ENCODE results near the gene GSAP.
"Not testable (repeated sequence)": the region's sequence is repeated elsewhere in the genome, so short reads cannot be mapped to it uniquely, and the experiment has no call there.

GSAP gene, protein sequence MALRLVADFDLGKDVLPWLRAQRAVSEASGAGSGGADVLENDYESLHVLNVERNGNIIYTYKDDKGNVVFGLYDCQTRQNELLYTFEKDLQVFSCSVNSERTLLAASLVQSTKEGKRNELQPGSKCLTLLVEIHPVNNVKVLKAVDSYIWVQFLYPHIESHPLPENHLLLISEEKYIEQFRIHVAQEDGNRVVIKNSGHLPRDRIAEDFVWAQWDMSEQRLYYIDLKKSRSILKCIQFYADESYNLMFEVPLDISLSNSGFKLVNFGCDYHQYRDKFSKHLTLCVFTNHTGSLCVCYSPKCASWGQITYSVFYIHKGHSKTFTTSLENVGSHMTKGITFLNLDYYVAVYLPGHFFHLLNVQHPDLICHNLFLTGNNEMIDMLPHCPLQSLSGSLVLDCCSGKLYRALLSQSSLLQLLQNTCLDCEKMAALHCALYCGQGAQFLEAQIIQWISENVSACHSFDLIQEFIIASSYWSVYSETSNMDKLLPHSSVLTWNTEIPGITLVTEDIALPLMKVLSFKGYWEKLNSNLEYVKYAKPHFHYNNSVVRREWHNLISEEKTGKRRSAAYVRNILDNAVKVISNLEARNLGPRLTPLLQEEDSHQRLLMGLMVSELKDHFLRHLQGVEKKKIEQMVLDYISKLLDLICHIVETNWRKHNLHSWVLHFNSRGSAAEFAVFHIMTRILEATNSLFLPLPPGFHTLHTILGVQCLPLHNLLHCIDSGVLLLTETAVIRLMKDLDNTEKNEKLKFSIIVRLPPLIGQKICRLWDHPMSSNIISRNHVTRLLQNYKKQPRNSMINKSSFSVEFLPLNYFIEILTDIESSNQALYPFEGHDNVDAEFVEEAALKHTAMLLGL

DNA sequence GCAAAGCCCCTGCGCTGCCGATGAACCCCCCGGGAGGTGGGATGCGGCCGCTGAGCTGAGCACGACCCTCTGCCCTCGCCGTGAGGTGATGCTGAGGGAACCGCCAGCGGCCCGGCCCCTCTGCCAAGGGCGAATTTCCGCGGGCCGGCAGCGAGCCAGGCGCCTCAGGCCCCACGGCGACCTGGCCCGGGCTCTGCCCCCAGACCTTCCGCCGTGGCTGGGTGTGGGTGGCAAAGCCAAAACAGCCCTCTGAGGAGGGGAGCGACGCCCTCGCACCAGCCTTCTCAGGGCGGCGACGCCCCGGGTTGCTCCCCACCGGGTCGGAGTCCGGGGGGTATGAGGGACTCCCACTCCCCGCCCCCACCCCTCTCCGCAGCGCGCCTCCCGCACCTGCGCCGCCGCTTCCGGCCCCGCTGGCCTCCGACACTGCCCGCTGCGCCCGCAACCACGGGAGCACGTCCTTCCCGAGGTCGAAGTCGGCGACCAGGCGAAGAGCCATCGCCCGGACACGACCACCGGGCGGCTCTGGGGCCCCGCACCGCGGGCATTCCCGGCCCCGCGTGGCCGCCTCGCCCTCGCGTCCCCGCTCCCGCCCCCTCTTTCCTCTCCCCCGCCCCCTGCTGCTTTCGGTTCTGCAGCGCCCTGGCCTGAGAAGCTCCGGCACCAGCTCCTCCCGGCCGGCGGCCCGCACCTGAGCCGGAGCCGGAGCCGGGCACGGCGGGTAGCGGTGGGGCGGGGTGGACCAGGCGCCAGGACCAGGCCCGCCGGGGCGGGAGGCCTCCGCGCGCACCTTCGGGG, at the start of gene GSAP:
TSS of gene GSAP (minus strand) at position 527 of the 798 bp plus-strand sequence. CDS start at position 499, 28 bp downstream.
- DNase-seq (ENCODE audit: low read depth), result peak; percentile 25

DNA sequence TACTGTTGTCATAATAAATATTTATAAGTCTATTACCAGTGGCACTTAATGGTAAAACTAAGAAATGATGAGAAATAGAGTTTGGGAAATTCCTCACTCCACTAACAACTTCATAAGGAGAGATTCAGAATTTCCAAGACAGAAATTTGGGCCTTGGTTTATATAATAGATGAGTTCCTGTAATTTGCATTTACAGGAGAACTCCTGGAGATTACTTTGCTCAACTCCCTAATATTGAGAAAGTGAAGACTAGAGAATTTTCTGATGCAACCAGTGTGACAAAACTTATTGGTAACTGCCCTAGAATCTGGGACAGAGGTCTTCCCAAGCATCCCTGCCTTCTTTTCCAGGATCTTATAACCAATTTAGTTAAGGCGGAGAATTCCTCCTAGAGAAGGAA, 49.1 kb upstream of the GSAP start:
- DNase-seq (ENCODE audit: low read depth), result no peak

DNA sequence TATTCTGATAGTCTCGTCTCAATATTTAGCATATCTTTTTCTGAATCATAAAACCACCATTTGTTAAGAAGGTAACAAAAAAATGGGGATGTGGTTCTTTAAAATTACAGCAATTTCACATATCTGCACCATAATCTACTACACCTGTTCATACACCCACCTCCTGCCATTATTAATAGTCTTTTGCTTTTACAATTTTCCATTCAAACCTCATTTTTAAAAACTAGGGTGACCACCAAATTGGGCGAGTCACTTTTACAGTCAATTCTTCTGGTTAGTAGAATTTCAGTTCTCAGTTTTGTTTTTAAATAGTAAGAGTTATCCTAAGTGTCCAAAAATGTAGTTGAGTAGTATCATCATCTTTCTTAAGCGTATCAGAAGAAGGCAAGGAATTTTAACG, 48.4 kb upstream of the GSAP start:
- DNase-seq (ENCODE audit: low read depth), result no peak

DNA sequence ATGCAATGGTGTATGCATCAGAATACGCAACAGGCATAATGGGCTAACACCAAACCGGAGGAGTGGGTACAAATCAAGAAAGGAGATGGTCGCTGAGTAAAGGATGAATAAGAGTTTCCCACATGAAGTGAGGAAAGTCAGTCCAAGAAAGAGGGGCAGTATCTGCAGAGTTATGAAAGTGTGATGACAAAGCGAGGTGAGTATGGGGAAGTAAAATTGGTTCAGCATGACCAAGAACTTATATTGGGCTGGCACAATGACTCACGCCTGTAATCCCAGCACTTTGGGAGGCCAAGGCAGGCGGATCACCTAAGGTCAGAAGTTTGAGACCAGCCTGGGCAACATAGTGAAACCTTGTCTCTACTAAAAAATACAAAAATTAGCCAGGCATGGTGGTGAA, 47.5 kb upstream of the GSAP start:
- not testable (repeated sequence) for DNase-seq (ENCODE audit: low read depth)

DNA sequence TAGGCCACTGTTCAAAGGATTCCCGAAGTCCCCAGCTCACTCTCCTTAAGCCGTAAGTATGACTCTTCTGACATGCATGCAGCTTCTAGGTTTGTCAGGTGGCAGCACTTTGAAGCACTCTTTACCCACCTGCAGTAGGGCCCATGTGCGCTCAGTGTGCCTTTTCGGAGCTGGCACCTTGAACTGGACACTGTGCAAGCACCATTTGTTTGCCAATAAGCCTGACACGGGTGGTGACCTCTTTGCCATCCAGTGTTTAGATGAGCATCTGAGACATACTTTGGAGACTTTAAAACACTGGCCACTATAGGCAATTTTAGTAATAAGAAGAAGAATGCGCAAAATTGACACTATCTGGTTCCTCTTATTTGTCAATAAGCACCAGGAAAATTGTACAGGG, 45.7 kb upstream of the GSAP start:
- DNase-seq (ENCODE audit: low read depth), result no peak

DNA sequence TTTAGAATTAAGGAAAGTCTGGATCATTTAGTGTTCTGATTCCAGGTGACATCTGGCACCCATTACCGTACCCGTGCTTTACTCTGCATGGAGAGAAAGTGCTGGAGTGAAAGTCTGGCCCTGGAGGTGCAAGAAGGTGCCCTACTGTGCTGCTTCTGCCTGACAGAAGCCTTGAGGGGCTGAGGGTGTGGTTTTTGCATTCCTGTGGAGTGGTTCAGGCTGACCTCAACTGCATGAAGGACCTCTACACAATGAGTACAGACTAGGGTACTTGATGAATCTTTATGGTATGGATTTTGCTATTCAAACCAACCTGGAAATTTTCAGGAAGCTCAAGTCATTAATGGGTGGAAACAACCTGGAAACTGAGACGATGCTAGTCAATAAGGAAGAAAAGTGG, 45.1 kb upstream of the GSAP start:
- DNase-seq (ENCODE audit: low read depth), result no peak

DNA sequence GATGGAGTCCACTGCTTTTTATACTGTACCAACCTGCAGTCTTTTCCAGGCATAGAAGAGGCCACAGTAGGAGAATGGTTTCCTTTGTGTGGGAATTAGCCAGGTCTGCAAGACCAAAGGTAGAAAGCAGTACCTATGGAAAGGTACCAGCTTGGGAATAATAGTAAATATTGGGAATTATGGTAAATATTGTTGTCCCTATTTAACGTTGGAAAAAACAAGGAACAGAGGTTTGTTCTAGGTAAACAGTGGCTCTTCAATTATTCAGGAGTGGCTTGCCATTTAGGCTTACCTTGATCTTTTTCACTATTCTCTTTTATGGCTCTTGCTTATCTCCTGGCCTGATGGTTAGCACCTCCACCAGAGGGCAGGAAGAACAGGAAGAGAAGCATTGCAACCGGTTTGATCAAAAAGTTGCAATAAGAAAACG, 43.9 kb upstream of the GSAP start:
- DNase-seq (ENCODE audit: low read depth), result no peak

DNA sequence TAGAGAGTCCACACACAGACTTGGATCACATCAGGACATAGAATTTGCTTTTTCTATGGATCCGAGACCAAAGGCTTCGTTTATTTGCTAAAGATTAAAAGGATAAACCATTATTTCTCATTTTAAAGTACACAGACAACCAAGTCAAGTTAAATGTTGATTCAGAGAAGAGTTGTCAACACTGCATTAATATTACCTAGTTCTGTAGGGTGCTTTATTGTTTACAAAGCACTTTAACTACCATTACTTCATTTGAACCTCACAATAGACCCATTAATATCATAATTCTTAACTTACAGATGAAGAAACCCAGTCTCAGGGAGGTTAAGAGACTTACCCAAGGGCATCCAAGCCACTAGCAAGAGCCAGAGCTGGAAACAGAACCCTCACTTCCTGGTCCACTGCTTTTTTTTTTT, 43.2 kb upstream of the GSAP start:
- no peak for DNase-seq (ENCODE audit: low read depth)

DNA sequence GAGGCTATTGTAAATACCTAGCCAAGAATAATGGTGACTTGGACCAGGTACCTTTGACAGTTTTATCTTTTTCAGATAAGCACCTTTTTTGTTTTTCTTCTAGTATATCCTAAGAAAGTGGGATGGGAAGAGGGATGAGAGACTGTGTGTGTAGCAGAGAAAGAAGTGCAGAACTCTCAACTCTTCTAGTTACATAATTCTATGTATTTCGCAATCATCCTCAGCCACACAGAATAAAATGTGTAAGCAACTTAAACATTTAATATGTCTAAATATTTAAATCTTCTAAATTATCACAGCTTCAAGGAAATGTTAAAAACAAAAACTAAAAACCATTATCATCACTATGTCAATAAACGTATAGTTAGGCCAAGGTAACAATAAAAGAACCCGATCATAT, 42.6 kb upstream of the GSAP start:
- DNase-seq (ENCODE audit: low read depth), result no peak

DNA sequence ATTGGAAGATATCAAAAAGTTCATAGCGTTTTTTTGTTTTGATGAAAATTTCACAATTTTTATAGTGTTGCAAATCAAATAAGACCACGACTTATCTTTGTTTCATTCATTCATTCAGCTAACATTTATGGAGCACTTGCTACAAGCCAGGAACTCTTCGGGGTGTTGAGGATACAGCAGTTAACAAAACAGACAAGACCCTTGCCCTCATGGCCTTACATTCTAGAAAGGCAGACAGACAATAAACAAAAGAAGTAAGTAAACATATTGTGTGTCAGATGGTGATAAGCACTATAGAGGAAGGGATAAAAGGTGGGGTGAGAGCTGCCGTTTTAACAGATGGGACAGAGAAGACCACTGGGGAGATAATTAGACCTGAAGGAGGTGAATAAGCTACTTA, 41.6 kb upstream of the GSAP start:
- DNase-seq (ENCODE audit: low read depth), result no peak

DNA sequence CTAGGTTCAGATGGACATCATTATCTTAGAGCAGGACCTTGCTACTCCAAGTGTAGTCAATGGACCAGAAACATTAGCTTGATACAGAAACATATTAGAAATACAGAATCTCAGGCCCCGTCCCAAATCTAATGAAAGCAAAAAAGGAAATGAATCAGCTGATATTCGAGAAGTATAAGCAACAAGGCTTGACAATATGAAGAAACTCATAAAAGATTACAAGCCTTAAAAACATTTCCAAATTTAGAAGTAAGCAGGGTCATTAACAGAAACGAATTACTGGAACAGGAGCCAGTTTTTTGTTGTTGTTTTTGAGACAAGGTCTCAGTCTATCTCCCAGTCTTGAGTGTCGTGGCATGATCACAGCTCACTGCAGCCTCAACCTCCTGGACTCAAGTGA, 40.5 kb upstream of the GSAP start:
- no peak for DNase-seq (ENCODE audit: low read depth)

DNA sequence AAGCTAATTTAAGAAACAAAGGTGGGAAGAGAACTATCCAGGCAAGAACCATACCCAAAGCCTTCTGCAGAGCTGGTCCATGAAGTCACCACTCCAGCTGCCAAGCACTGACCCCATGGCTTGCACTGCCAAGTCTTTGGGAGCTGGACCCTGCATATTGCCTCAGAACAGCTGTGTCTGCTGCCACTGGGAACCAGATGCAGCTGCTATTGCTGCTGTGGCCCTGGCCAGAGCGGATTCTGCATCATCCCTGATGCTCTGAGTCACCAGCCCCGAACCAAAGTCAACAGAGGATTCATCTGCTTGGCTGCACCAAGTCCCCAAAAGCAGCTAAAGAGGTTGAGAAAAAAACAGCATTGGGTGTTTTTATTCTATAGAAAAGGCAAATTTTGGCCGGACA, 39.2 kb upstream of the GSAP start:
- no peak for DNase-seq (ENCODE audit: low read depth)

DNA sequence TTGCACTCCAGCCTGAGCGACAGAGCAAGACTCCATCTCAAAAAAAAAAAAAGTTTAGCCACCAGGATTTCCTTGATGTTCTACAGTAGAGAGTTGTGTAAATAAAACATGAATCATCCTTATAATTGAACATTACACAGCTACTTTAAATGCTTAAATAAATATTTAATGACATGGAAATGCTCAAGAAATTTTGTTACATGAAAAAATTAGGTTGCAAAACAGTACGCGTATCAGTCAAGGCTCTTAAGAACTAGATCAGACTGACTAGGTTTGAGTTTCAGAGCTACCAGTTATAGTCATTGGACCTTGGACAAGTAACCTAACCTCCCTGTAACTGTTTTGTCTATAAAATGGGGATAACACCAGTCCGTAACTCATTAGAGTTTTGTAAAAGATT, 38.7 kb upstream of the GSAP start:
- no peak for DNase-seq (ENCODE audit: low read depth)

DNA sequence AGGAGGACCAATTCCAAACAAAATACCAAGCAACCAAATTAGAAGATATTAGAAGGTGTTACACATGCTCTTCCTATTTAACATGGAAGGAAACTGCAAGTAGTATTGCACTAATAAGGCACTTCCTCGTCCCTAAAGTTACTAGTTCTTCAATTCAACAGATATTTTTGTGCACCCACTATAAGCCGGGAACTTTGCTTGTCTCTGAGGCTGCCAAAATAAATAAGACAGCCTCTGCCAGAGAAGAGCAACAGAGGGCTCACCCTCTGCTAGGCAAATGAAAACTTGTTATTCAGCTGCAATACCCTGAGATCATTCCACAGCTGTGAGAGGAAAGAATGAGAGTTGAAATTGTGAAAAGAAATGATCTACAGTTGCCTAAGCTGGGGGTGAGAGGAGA, 37.4 kb upstream of the GSAP start:
- no peak for DNase-seq (ENCODE audit: low read depth)

DNA sequence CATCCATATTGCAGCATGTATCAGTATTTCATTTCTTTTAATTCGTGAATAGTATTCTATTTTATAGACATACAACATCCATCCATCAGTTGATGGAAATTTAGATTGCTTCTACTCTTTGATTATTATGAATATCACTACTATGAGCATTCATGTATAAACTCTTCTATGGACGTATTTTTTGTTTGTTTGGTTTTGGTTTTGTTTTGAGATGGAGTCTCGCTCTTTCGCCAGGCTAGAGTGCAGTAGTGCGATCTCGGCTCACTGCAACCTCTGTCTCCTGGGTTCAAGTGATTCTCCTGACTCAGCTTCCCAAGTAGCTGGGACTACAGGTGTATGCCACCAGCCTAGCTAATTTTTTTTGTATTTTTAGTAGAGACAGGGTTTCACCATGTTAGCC, 35.8 kb upstream of the GSAP start:
- not testable (repeated sequence) for DNase-seq (ENCODE audit: low read depth)

DNA sequence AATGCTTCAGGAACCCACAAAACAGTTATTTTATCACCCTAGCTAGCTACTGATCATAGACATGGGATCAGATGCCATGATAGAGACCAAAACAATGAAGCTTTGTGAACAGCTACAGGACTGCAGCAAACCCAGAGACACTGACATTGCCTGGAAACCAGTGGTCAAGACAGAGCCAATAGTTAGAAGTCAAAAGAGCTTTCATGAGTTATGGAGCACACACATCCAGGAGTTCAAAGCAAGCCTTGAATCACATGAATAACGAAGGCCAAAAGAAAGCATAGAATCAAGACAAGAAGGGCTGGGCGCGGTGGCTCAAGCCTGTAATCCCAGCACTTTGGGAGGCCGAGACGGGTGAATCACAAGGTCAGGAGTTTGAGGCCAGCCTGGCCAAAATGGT, 34.5 kb upstream of the GSAP start:
- no peak for DNase-seq (ENCODE audit: low read depth)

DNA sequence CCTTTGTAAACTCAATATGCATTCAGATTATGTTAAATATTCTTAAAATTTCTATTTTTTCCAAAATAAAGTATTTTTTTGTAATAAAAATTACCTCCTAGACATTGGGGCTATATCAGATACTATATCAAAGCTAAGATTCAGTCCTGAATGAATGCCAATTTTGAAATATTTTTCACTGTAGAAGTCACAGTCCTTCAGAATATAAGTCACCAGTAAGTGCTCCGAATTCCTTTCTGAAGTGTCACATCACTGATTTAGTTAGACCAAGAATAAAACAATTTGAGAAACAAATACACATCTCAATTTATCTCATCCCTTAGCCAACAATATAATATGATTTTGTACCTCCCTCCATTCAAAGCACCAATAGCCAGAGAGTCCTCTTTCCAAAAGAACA, 33.9 kb upstream of the GSAP start:
- DNase-seq (ENCODE audit: low read depth), result no peak

DNA sequence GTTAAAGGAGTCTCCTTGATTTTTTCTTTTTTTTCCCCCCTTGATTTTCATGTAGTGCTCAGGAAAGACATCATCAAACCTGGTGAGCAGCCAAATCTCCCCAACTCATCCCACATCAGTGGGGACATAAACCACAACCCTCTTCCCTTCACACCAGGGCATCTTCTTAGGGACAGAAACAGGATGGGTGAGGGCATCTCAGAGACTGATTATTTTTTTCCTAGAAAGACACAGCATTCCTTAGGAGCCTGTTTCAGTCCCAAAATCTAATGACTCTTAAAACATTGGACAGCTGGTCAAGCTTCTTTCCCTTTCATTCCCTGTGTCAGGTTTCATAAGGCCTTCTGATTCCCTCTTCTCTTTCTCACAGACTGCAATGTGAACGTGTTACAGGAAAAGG, 31.5 kb upstream of the GSAP start:
- DNase-seq (ENCODE audit: low read depth), result no peak

DNA sequence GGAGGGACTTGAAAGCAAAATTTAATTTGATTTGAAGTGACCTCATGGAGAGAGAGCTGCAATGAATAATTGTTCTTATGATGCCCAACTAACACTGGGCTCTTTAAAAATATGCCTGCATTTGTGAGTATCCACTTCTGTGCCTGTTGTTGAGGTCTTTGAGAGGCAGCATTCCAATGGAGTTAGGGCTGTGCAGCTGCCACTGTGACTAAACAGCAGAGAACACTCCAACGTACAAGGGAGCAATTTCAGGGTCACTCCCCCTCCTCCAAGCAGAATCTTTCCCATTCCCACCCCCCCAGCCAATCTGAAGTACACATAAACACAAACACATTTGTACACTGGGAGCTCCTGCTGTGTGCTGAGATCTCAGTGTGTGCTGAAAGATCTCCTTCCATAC, 28.0 kb upstream of the GSAP start:
- no peak for DNase-seq (ENCODE audit: low read depth)

DNA sequence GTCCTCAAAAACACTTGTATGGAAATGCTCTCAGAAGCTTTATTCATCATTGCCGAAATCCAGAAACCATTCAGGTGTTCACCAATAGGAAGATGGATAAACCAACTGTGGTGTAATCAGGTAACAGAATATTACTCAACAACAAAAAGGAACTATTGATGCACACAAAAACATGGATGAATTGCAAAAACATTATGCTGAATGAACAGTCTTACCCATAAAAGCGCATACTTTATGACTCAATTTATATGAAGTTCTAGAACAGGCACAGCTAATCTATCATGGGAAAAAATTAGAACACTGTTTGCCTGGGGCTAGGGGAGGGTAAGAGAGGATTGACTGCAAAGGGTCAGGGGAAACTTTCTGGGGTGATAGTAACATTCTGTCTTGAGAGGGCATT, 26.9 kb upstream of the GSAP start:
- DNase-seq (ENCODE audit: low read depth), result no peak

DNA sequence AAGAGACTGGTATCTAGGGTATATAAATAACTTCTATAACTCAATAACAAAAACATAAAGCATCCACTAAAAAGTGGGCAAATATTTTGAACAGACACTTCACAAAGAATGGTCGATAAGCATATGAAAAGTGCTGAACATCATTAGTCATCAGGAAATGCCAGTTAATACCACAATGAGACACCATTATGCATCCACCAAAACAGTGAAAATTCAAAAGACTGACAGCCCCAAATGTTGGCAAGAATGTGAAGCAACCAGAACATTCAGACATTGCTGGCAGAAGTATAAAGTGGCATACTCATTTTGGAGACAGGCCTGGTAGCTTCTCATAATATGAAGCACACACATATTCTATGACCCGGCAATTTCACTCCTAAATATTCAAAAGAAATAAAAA, 26.5 kb upstream of the GSAP start:
- no peak for DNase-seq (ENCODE audit: low read depth)

DNA sequence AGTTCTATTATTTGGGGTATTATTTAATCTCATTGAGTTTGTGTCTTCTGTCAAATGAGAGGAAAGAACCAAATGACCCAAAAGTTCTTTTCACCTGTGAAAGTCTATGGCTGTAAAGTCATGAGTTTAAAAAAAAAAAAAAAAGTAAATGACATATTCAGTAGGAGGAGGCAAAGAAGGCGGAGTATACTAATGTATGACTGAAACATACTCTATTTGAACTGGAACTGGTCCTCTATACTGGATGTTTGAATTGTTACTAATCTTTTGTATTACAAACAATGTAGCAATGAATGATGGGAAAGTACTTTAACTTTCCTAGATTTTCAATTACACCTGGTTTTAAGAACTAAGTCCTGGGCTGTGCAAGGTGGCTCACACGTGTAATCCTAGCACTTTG, 24.9 kb upstream of the GSAP start:
- DNase-seq (ENCODE audit: low read depth), result no peak

DNA sequence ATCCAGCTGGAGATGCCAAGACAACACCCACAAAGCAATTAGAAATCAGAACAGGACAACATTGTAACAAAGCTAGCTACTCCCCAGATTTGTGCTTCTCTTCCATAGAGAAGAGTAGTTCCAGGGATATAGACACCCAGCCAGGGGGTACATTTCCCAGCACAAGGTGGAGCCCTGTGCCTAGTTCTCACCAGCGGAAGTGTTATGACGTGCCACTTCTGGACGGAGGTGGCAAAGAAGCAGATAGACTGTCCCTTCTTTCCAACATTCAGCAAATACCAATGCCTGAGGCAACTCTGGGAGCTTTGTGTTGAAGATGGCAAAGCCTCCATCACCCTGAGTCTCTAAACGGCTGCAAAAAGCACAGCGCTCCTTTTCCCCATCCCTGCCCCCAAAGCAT, 23.4 kb upstream of the GSAP start:
- DNase-seq (ENCODE audit: low read depth), result no peak

All from activated gamma-delta T cell treated with anti-CD3 and anti-CD28 coated beads, Interleukin-2, amount 50 U/mL, for 16 hours (primary cell).